Spleen (tissue), 11 donors: ENCODE results near the gene PRKCA. TPM values are rescaled to one million over a fixed set of nuclear protein-coding genes. Genes with fewer than 3 reads are reported as not detected.
"Not testable (repeated sequence)": the region's sequence is repeated elsewhere in the genome, so short reads cannot be mapped to it uniquely, and the experiment has no call there.

Source experiments
- DNase-seq: peaks from one replicate; pipeline ENCODE4 v3.0.0-alpha.2; 2020
- H3K27ac ChIP-seq, 8 donors: fragments of 200-600 bp; sonication (generic) in 7 of 8; 1 replicate in 4 of 8; 2 replicates in 4 of 8; pipeline versions ENCODE4 v1.5.0 to v1.8.0; 2016 to 2021; ENCODE audit warnings: inconsistent platforms in 4 of 8, mild to moderate bottlenecking in 4 of 8, moderate library complexity in 1 of 8
- H3K27me3 ChIP-seq, 7 donors: fragments of 200-600 bp; sonication (generic) in 6 of 7; replicated peaks in 1 of 7; 1 replicate in 4 of 7; 2 replicates in 3 of 7; pipeline versions ENCODE4 v1.5.0 to v1.8.0; 2016 to 2021; ENCODE audit warnings: inconsistent platforms in 3 of 7, mild to moderate bottlenecking in 1 of 7
- H3K36me3 ChIP-seq, 6 donors: fragments of 200-600 bp; sonication (generic) in 5 of 6; 1 replicate in 4 of 6; 2 replicates in 2 of 6; pipeline versions ENCODE4 v1.5.0 to v1.8.0; 2016 to 2021; ENCODE audit warnings: inconsistent platforms in 2 of 6
- H3K4me1 ChIP-seq, 6 donors: fragments of 200-600 bp; sonication (generic) in 5 of 6; 1 replicate in 3 of 6; 2 replicates in 3 of 6; pipeline versions ENCODE4 v1.5.0 to v1.8.0; 2016 to 2021; ENCODE audit warnings: inconsistent platforms in 3 of 6
- H3K4me3 ChIP-seq, 8 donors: fragments of 200-600 bp; sonication (generic) in 7 of 8; 1 replicate in 4 of 8; 2 replicates in 4 of 8; pipeline versions ENCODE4 v1.5.0 to v1.8.0; 2016 to 2021; ENCODE audit warnings: inconsistent platforms in 4 of 8, mild to moderate bottlenecking in 4 of 8, moderate library complexity in 2 of 8
- H3K9me3 ChIP-seq, 8 donors: fragments of 200-600 bp; sonication (generic) in 7 of 8; 1 replicate in 4 of 8; 2 replicates in 4 of 8; pipeline versions ENCODE4 v1.5.0 to v1.8.0; 2016 to 2021; ENCODE audit warnings: inconsistent platforms in 4 of 8
- POLR2A ChIP-seq, 3 donors: fragments of 450-650 bp; IDR thresholded peaks; one replicate each; pipeline ENCODE4 v1.5.1; 2017; ENCODE audit warnings: antibody characterized with exemption in 3 of 3, mild to moderate bottlenecking in 1 of 3
- POLR2AphosphoS5 ChIP-seq, 3 donors: sonication (generic); formaldehyde crosslinking; IDR thresholded peaks; one replicate each; pipeline ENCODE4 v1.5.1; 2017; ENCODE audit warnings: antibody characterized with exemption in 3 of 3
- WGBS, 5 donors: extraction: QIAGEN DNeasy Blood & Tissue Kit in 3 of 5; methylation state at CpG; one replicate each; pipeline versions ENCODE4 v1.1.5 to v1.1.7; 2013 to 2018; 5-methylcytosine and 5-hydroxymethylcytosine counted together
- intact Hi-C: fragments of 100-400 bp; cut with DNase I; formaldehyde crosslinking; loops from one replicate; pipeline ENCODE4 v1.15.0; 2023; ENCODE audit warnings: low total_unique reads
- polyA plus RNA-seq, 3 donors: library from polyadenylated mRNA; stranded (reverse); fragments of 200-250 nt; gene quantifications; one replicate each; pipeline ENCODE4 v1.2.1, GENCODE V29; 2013
- total RNA-seq, 7 donors: library from RNA; depleted of rRNA in 3 of 7; stranded (reverse); fragments of >200 nt in 3 of 7; fragmentation: NEBNext Ultra II Directional in 4 of 7; extraction: Animal tissue kit (Norgen Biotek cat#: 25700) in 4 of 7; gene quantifications; one replicate each; pipeline versions ENCODE4 v1.1.0 to v1.2.1, GENCODE V29; 2016 to 2021
- TF ChIP-seq, protein P1 (sequence below), 11 experiments: fragments of 200-600 bp in 7 of 11; fragments of 450-650 bp in 4 of 11; sonication (generic) in 4 of 11; IDR thresholded peaks in 8 of 11; conservative IDR thresholded peaks in 3 of 11; 1 replicate in 7 of 11; 2 replicates in 4 of 11; pipeline versions ENCODE4 v1.4.0 to v1.8.0; 2016 to 2021; ENCODE audit warnings: antibody characterized with exemption in 11 of 11, inconsistent platforms in 4 of 11, mild to moderate bottlenecking in 1 of 11
- donor health status: healthy with polysubstance abuse.
- donor health status: DM: no; HTN: no; CAD: no; lungs with moderate emphysema.
- donor health status: DM: no; HTN: no; CAD: no.
- donor health status: Bipolar disorder and iron deficiency.
- donor health status: healthy.
- donor health status: DM: no; HTN: no; CAD: no.
- donor health status: DM: yes; HTN: yes; CAD: no.

Gene PRKCA
- total and polyA plus RNA-seq, 10 donors: 1.7 to 59.7 (median 31.2) TPM

DNA sequence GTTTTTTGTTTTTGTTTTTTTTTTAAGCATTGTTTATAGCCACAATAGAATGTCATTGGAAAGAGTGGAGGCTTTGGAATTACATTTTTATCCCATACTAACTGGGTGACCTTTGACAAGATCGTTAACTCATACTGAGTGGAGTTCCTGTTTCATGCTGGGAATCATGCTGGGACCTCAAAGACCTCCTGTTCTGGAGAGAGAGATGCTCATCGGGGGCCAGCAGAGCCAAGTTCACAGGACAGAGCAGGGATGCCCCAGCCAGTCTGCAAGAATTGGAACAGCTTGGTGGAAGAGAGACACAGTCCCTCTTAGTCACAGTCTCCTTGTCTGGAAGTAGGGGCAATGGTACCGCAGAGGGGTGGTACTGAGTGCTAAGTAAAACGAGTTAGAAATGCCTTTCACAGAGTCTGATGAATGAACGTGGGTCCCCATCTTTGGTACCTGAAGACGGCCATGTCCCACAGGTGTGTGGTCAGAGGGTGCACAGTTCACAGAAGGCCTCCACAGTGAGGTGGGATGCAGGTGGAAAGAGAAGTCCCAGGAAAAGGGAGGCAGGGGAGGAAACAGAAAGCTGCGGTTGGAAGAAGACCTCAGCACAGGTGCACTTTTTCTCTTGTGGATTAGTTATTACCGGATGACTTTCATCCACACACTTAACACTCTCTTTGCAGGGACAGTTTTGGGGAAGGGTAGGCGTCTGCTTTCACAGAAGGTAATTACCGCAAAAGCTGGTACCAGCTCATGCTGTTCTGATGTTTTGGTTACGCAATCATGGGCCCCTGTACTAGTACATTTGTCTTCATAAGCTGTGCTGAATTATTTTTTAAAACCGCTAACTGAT, 147.8 kb downstream of the PRKCA start:
- Histone ChIP-seq H3K9me3 (no peaks in the 10 kb centered on the region), H3K27me3 (no peaks in the 10 kb centered on the region), H3K27ac (no peak overlapping the region), H3K36me3 (no peaks in the 10 kb centered on the region), H3K4me1 (peaks cover 0 to 34% (median 14%) of the 10 kb centered on the region in 6 donors), H3K4me3 (no peak overlapping the region)
- TF ChIP-seq POLR2AphosphoS5 (IDR thresholded peaks at IDR 0.05) (no peak), POLR2A (IDR thresholded peaks at IDR 0.05) (no peak)
- TF ChIP-seq, protein P1, sequence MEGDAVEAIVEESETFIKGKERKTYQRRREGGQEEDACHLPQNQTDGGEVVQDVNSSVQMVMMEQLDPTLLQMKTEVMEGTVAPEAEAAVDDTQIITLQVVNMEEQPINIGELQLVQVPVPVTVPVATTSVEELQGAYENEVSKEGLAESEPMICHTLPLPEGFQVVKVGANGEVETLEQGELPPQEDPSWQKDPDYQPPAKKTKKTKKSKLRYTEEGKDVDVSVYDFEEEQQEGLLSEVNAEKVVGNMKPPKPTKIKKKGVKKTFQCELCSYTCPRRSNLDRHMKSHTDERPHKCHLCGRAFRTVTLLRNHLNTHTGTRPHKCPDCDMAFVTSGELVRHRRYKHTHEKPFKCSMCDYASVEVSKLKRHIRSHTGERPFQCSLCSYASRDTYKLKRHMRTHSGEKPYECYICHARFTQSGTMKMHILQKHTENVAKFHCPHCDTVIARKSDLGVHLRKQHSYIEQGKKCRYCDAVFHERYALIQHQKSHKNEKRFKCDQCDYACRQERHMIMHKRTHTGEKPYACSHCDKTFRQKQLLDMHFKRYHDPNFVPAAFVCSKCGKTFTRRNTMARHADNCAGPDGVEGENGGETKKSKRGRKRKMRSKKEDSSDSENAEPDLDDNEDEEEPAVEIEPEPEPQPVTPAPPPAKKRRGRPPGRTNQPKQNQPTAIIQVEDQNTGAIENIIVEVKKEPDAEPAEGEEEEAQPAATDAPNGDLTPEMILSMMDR (IDR thresholded peaks at IDR 0.05 in 8 of 11, conservative IDR thresholded peaks at IDR 0.05 in 3 of 11): no peak
- intact Hi-C loops: no loop called here
- no peak for DNase-seq
- 76 to 84% (median 80%) methylated on average over 12 of the region's 12 CpGs for WGBS, 5 donors

DNA sequence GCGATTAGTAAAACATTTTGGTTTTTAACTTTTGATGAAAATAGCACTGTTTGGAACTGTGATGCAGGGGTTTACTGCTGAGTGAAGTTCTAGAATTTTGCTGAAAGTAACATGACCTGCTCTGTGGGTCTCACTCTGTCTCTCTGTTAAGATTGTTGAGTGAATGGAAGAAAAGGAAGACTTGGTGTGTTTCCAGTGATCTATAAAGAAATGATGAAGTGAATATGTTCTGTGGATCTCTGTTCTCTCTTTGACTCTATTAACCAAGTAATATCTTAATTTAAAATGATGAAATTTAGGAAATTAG, 148.4 kb downstream of the PRKCA start:
- Histone ChIP-seq H3K9me3 (no peaks in the 10 kb centered on the region), H3K27ac (no peak overlapping the region), H3K36me3 (no peaks in the 10 kb centered on the region), H3K27me3 (no peaks in the 10 kb centered on the region), H3K4me1 (peaks cover 0 to 31% (median 14%) of the 10 kb centered on the region in 6 donors), H3K4me3 (no peak overlapping the region)
- TF ChIP-seq POLR2A (IDR thresholded peaks at IDR 0.05) (no peak), POLR2AphosphoS5 (IDR thresholded peaks at IDR 0.05) (no peak)
- TF ChIP-seq, protein P1 (IDR thresholded peaks at IDR 0.05 in 8 of 11, conservative IDR thresholded peaks at IDR 0.05 in 3 of 11): no peak
- 84 to 96% (median 89%) methylated on average over 1 of the region's 1 CpG for WGBS, 5 donors
- intact Hi-C loops: no loop called here
- DNase-seq: no peak

DNA sequence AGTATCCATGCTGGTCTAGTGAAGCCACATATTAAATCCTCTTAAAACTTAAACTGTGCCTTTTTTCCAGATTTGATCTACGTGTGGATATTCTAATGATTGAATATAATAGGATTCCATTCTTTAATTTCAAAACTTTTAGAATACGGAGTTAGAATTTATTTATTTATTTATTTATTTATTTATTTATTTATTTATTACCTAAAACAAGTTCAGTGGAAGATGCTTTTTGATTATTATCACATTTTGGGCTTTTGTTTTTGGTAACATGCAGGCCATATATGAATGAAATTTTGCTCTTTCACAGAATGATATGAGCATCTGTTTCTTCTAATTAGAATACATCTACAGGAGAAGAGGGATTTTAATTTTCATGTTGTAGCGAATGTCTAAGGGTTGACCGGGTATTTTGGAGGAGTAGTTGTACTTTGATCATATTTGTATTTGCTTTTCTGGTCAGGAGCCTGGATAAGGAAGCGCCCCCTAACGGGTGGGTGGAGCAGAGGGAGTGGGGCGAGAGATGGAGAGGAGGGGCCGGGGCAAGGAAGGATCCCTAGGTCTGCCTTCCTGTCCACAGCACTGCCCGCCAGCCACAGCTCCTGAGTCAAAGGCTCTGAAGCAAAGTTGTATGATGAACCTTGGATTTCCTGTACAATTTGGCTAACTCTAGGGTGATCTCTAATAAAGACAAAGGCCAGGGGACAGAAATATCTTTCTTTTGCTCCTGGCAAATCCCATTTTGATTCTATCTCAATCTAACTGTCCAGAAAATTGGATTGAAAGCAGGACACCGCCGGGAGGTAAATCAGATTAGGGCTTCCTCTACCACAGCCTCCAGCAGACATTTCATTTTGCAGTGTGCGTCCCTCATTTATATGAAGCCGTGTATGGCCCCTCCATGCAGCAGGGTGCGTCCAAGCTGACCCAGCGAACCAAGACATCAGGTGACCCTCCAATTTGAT, 149.1 kb downstream of the PRKCA start:
- intact Hi-C loops: no loop called here
- Histone ChIP-seq H3K4me3 (no peak overlapping the region), H3K4me1 (peaks cover 0 to 31% (median 14%) of the 10 kb centered on the region in 6 donors), H3K27me3 (no peaks in the 10 kb centered on the region), H3K36me3 (no peaks in the 10 kb centered on the region), H3K9me3 (no peaks in the 10 kb centered on the region), H3K27ac (no peak overlapping the region)
- no peak for DNase-seq
- TF ChIP-seq, protein P1 (IDR thresholded peaks at IDR 0.05 in 8 of 11, conservative IDR thresholded peaks at IDR 0.05 in 3 of 11): peak in 1 of 11 experiments; percentile 20
- no peak for TF ChIP-seq POLR2AphosphoS5 (IDR thresholded peaks at IDR 0.05)
- WGBS, 5 donors: 77 to 88% (median 83%) methylated on average over 15 of the region's 15 CpGs

DNA sequence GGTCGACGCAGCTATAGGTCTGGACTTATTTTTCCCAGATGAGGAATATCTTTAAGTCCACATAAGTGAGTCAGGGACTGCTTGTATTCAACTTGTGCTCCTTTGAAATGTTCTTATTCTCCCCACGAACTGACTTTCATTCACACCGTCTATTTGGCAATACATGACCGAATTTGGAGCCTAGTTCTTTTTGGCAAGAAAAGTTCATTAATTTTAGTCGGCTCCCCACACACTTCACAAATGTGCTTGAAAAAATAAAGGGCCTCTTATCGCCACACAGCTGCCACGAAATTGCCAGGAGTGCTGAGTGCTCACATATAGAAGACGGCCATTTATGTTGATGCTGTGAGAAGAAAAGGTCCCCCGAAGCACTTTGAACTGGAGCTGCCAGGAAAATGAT, 152.6 kb downstream of the PRKCA start:
- intact Hi-C loops: no loop called here
- H3K4me3 ChIP-seq: no peak overlapping the region
- no peaks in the 10 kb centered on the region for H3K27me3 ChIP-seq
- H3K27ac ChIP-seq: no peak overlapping the region
- TF ChIP-seq, protein P1 (IDR thresholded peaks at IDR 0.05 in 8 of 11, conservative IDR thresholded peaks at IDR 0.05 in 3 of 11): no peak
- TF ChIP-seq POLR2AphosphoS5 (IDR thresholded peaks at IDR 0.05) (no peak), POLR2A (IDR thresholded peaks at IDR 0.05) (no peak)
- no peaks in the 10 kb centered on the region for H3K36me3 ChIP-seq
- peaks cover 6 to 37% (median 20%) of the 10 kb centered on the region in 6 donors for H3K4me1 ChIP-seq
- DNase-seq: no peak
- H3K9me3 ChIP-seq: peaks cover 0 to 19% (median 9%) of the 10 kb centered on the region in 8 donors
- 89 to 92% (median 90%) methylated on average over 10 of the region's 10 CpGs for WGBS, 5 donors

DNA sequence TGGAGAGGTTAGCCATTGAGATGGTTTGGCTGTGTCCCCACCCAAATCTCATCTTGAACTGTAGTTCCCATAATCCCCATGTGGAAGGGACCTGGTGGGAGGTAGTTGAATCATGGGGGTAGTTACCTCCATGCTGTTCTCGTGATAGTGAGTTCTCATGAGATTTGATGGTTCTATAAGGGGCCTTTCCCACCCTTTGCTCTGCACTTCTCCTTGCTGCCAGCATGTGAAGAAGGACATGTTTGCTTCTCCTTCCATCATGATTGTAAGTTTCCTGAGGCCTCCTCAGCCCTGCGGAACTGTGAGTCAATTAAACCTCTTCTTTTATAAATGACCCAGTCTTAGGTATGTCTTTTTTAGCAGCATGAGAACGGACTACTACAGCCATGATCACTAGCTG, 155.1 kb downstream of the PRKCA start:
- DNase-seq, H3K27ac ChIP-seq, intact Hi-C loops, H3K27me3 ChIP-seq, H3K4me3 ChIP-seq, H3K36me3 ChIP-seq: not testable (repeated sequence)
- peaks cover 4 to 44% (median 30%) of the 10 kb centered on the region in 6 donors for H3K4me1 ChIP-seq
- 90 to 100% (median 96%) methylated on average over 3 of the region's 3 CpGs for WGBS, 5 donors
- peaks cover 0 to 19% (median 9%) of the 10 kb centered on the region in 8 donors for H3K9me3 ChIP-seq
